ENCODE data around the gene TOP3B. TPM values are rescaled to one million over a fixed set of nuclear protein-coding genes. Genes with fewer than 3 reads are reported as not detected.

The TOP3B gene
- total RNA-seq, 1 donor from 2014 or later = 53.9 TPM

- no peak overlapping the region for H3K4me3 ChIP-seq
- H3F3A ChIP-seq (ENCODE audit: low read depth) = no peaks in the 10 kb centered on the region
- no peaks in the 10 kb centered on the region for H3K9me3 ChIP-seq (ENCODE audit: low read depth)
- no peaks in the 10 kb centered on the region for H3K4me1 ChIP-seq
- Mint-ChIP-seq H3K27me3 (ENCODE audit: insufficient read depth, low read depth) (peaks cover 8% of the 10 kb centered on the region), H3K36me3 (no peaks in the 10 kb centered on the region), H3K27ac (no peak overlapping the region), H3K4me3 (no peak overlapping the region), H3K9me3 (no peaks in the 10 kb centered on the region), H3K4me1 (peaks cover 8% of the 10 kb centered on the region)
- no peaks in the 10 kb centered on the region for H4K20me1 ChIP-seq (ENCODE audit: low read depth)
- no peaks in the 10 kb centered on the region for H3K36me3 ChIP-seq
- H3K9ac ChIP-seq = no peak overlapping the region
- no peak overlapping the region for H3K4me2 ChIP-seq
- DNase-seq (ENCODE audit: low spot score) = no peak
- H3K27me3 ChIP-seq = peaks cover 100% of the 10 kb centered on the region
- H3K27ac ChIP-seq = no peak overlapping the region
- no peaks in the 10 kb centered on the region for H3K79me2 ChIP-seq (ENCODE audit: low read depth)
- TF ChIP-seq EZH2 (IDR thresholded peaks at IDR 0.05) (no peak), EZH2phosphoT487 (IDR thresholded peaks at IDR 0.05) (no peak), CTCF (IDR thresholded peaks at IDR 0.05) (no peak)
- H2AFZ ChIP-seq (replicated peaks) = no peak overlapping the region
These were observed 41.9 kb upstream of the TOP3B start for GRCh38 chr22:22024440-22024839.

GRCh38 chr22:22023581-22024137, 41.1 kb upstream of the TOP3B start:
- H3K27me3 ChIP-seq = peaks cover 100% of the 10 kb centered on the region
- H2AFZ ChIP-seq (replicated peaks) = no peak overlapping the region
- Mint-ChIP-seq H3K4me1 (peaks cover 8% of the 10 kb centered on the region), H3K36me3 (no peaks in the 10 kb centered on the region), H3K27me3 (ENCODE audit: insufficient read depth, low read depth) (peaks cover 4% of the 10 kb centered on the region), H3K9me3 (no peaks in the 10 kb centered on the region), H3K27ac (no peak overlapping the region), H3K4me3 (no peak overlapping the region)
- H3K9me3 ChIP-seq (ENCODE audit: low read depth) = no peaks in the 10 kb centered on the region
- H3K79me2 ChIP-seq (ENCODE audit: low read depth) = no peaks in the 10 kb centered on the region
- H4K20me1 ChIP-seq (ENCODE audit: low read depth) = no peaks in the 10 kb centered on the region
- no peaks in the 10 kb centered on the region for H3F3A ChIP-seq (ENCODE audit: low read depth)
- H3K4me1 ChIP-seq = no peaks in the 10 kb centered on the region
- H3K36me3 ChIP-seq = no peaks in the 10 kb centered on the region
- no peak for TF ChIP-seq EZH2 (IDR thresholded peaks at IDR 0.05)
- no peak for TF ChIP-seq CTCF (IDR thresholded peaks at IDR 0.05)
- no peak for TF ChIP-seq EZH2phosphoT487 (IDR thresholded peaks at IDR 0.05)
- no peak overlapping the region for H3K4me2 ChIP-seq
- no peak overlapping the region for H3K27ac ChIP-seq
- H3K9ac ChIP-seq = no peak overlapping the region
- no peak for DNase-seq (ENCODE audit: low spot score)
- H3K4me3 ChIP-seq = no peak overlapping the region

- no peaks in the 10 kb centered on the region for H3F3A ChIP-seq (ENCODE audit: low read depth)
- no peaks in the 10 kb centered on the region for H3K9me3 ChIP-seq (ENCODE audit: low read depth)
- Mint-ChIP-seq H3K4me1 (peaks cover 8% of the 10 kb centered on the region), H3K36me3 (no peaks in the 10 kb centered on the region), H3K9me3 (no peaks in the 10 kb centered on the region), H3K27me3 (ENCODE audit: insufficient read depth, low read depth) (peaks cover 4% of the 10 kb centered on the region), H3K4me3 (no peak overlapping the region), H3K27ac (no peak overlapping the region)
- H3K36me3 ChIP-seq = no peaks in the 10 kb centered on the region
- DNase-seq (ENCODE audit: low spot score) = no peak
- TF ChIP-seq CTCF (IDR thresholded peaks at IDR 0.05) (no peak), EZH2phosphoT487 (IDR thresholded peaks at IDR 0.05) (no peak), EZH2 (IDR thresholded peaks at IDR 0.05) (no peak)
- no peaks in the 10 kb centered on the region for H3K79me2 ChIP-seq (ENCODE audit: low read depth)
- no peak overlapping the region for H3K9ac ChIP-seq
- H4K20me1 ChIP-seq (ENCODE audit: low read depth) = no peaks in the 10 kb centered on the region
- H3K27ac ChIP-seq = no peak overlapping the region
- no peak overlapping the region for H2AFZ ChIP-seq (replicated peaks)
- no peaks in the 10 kb centered on the region for H3K4me1 ChIP-seq
- H3K4me3 ChIP-seq = no peak overlapping the region
- H3K27me3 ChIP-seq = peaks cover 100% of the 10 kb centered on the region
- no peak overlapping the region for H3K4me2 ChIP-seq
These were observed 40.5 kb upstream of the TOP3B start for GRCh38 chr22:22022947-22023534.

Measured in neural progenitor cell (in vitro differentiated cells).